Kidney epithelial cell (primary cell): ENCODE measurements around the gene TP53RK. TPM values are rescaled to one million over a fixed set of nuclear protein-coding genes. Genes with fewer than 3 reads are reported as not detected.

Experiments
- DNase-seq: peaks from one replicate; pipeline ENCODE4 v3.0.0-alpha.2; 2010; ENCODE audit warnings: low read depth
- H3K27me3 ChIP-seq: 2 replicates; pipeline ENCODE4 v1.6.0; 2011; ENCODE audit warnings: low read length; ENCODE audit not compliant: control insufficient read depth, insufficient read depth
- H3K36me3 ChIP-seq: 2 replicates; pipeline ENCODE4 v1.5.1; 2011; ENCODE audit warnings: low read length; ENCODE audit not compliant: control insufficient read depth, insufficient read depth
- H3K4me3 ChIP-seq: 2 replicates; pipeline ENCODE4 v1.5.1; 2011; ENCODE audit warnings: low read depth, mild to moderate bottlenecking, control low read depth, low read length
- CTCF ChIP-seq: IDR thresholded peaks from 2 replicates; pipeline ENCODE4 v1.5.1; 2011; ENCODE audit warnings: mild to moderate bottlenecking, moderate library complexity, low read length, control low read depth, inconsistent platforms; ENCODE audit not compliant: insufficient read depth, poor library complexity, severe bottlenecking
- total RNA-seq: library from RNA; depleted of rRNA; stranded (reverse); fragments of >200 nt; gene quantifications from 2 replicates; pipeline ENCODE4 v1.2.3, GENCODE V29; 2015

TP53RK gene
- total RNA-seq, 1 donor from 2014 or later, result 20.5 TPM

DNA sequence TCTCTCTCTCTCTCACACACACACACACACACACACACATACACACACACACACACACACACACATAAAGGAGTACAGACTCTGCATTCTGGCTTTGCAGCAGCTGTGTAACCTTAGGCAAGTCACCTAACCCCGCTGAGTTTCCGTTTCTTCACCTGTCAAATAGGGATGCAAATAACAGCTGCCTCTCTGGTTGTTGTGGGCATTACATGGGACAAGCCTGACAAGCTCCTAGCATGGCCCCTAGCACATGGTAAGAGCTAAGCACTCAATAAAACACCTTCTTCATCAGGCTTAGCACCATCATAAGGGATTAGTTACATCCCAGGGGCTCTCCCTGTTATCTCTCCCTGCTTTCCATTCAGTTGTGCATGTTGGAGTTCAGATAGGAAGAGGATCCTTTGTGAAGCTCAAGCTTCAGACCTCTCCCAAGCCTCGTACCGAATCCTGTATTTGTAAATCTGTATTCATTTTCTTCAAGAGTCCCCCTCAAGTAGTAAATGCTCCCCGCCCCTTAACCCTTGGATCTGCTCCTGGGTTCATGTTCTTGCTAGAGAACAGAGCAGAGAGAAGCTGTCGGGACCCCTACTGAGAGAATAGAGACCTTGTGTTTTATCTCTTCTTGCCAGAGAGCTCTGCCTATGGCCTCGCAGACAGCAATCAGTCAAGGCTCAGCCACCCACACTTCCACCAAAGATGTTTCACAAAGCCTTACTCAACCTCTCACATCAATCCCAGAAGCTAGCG lies 40.2 kb downstream of the TP53RK start:
- no peak for DNase-seq
- H3K27me3 ChIP-seq, result peaks cover 10% of the 10 kb centered on the region
- no peak overlapping the region for H3K4me3 ChIP-seq
- H3K36me3 ChIP-seq, result no peaks in the 10 kb centered on the region
- no peak for TF ChIP-seq CTCF

GRCh38 chr20:46647469-46647868 lies 41.8 kb downstream of the TP53RK start:
- H3K27me3 ChIP-seq, result peaks cover 10% of the 10 kb centered on the region
- no peaks in the 10 kb centered on the region for H3K36me3 ChIP-seq
- no peak overlapping the region for H3K4me3 ChIP-seq
- no peak for TF ChIP-seq CTCF
- DNase-seq, result no peak

DNA sequence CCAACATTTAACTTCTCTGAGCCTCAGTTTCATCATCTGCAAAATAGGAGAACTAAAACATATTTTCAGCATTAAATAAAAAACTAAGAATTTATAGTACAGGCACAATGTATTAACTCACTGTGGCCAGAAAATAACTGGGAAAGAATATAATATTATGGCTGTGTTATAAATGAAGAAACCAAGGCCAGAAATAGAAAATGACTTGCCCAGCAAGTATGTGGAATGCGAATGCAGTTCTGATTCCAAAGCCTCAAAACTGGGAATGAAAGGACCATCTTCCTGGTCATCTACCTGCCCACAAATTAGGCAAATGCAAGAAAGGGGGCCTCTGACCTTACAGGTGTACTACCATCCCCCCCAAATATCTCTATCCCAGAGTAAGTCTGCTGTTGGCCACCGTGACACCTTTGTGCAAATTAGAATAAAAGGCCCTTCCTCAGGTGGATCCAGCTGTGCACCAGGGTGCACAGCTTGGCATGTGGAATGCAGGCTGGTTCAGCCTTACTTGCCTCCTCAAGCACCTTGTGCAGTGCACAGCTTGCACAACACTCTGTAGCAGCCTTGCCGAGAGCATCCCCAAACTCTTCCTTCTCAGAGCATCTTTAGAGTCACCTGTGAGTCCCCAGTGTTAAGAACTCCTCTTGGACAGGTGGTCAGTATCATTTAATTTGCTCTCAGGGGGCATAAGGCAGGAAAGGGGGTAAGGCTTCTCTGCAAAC lies 42.4 kb downstream of the TP53RK start:
- no peaks in the 10 kb centered on the region for H3K36me3 ChIP-seq

GRCh38 chr20:46646122-46646521 lies 43.1 kb downstream of the TP53RK start:
- no peak for DNase-seq
- Histone ChIP-seq H3K27me3 (peaks cover 4% of the 10 kb centered on the region), H3K36me3 (no peaks in the 10 kb centered on the region), H3K4me3 (no peak overlapping the region)
- no peak for TF ChIP-seq CTCF

More for the DNA sequence above, 42.4 kb downstream of the TP53RK start:
- TF ChIP-seq CTCF, result no peak
- Histone ChIP-seq H3K27me3 (peaks cover 10% of the 10 kb centered on the region), H3K4me3 (no peak overlapping the region)
- no peak for DNase-seq

DNA sequence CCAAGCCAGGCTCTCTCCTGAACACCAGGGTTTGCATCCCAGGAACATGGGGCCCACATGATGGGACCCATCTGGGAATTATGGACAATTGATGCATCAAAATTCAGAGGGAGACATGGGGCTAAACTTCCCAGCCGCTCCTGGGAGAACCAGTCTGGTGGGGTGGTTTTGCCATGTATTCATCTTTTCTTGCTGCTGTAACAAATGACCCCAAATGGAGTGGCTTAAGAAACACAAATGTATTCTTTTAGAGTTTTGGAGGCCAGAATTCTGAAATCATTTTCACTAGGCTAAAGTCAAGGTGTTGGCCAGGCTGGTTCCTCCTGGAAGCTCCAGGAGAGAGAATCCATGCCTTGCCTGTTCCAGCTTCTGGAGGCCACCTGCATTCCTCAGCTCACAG lies 44.5 kb downstream of the TP53RK start:
- H3K4me3 ChIP-seq, result no peak overlapping the region
- H3K36me3 ChIP-seq, result no peaks in the 10 kb centered on the region
- TF ChIP-seq CTCF, result no peak
- no peak for DNase-seq
- H3K27me3 ChIP-seq, result no peaks in the 10 kb centered on the region
